HCT116 (cell line): Measurements from ENCODE around the gene KCMF1. TPM values are rescaled to one million over a fixed set of nuclear protein-coding genes. Genes with fewer than 3 reads are reported as not detected.

Experiments used
- ATAC-seq: fragments of 200-7000 bp; cut with Tn5 transposase; 2 replicates; pipeline ENCODE4 v1.9.1; 2020; ENCODE audit warnings: mild to moderate bottlenecking, moderate library complexity
- BruUV-seq: library from RNA; stranded (reverse); fragments of 400-500 nt; replicated peaks from 2 replicates; lab custom pipeline; 2021; lab: Mats Ljungman, UMichigan
- CTCF ChIA-PET: fragments of 300-600 bp; sonication (Branson Sonifier 250); formaldehyde crosslinking; loops from one replicate; lab custom pipeline; 2021; ENCODE audit warnings: antibody characterized with exemption; lab: Charles Lee
- POLR2A ChIA-PET: fragments of 300-600, 350-600 bp; sonication (Branson Sonifier 250); formaldehyde crosslinking; loops from one replicate; lab custom pipeline; 2021; ENCODE audit warnings: antibody characterized with exemption; lab: Charles Lee
- RAD21 ChIA-PET, 2 experiments: fragments of 300-600 bp; sonication (Branson Sonifier 250); formaldehyde crosslinking; loops; one replicate each; lab custom pipeline; 2023; ENCODE audit warnings: low total read pairs in 2 of 2; ENCODE audit not compliant: uncharacterized antibody in 2 of 2, unreplicated experiment in 2 of 2, low non-redundant PET in 1 of 2; lab: Charles Lee
- DNase-seq: peaks from one replicate; pipeline ENCODE4 v3.0.0-alpha.2; 2010; ENCODE audit warnings: low read depth, low spot score
- H2AFZ ChIP-seq: fragments of 200-600 bp; shearing (Covaris generic), sonication (generic); 2 replicates; pipeline ENCODE4 v1.6.1; 2017; ENCODE audit warnings: low read depth, mixed run types, mixed read lengths, antibody characterized with exemption, low read length; ENCODE audit not compliant: poor library complexity, severe bottlenecking
- H3K27ac ChIP-seq: 2 replicates; pipeline ENCODE4 v1.5.1; 2012; ENCODE audit warnings: low read depth, low read length
- H3K27me3 ChIP-seq: fragments of 200-600 bp; sonication (generic); 2 replicates; pipeline ENCODE4 v1.6.1; 2016; ENCODE audit warnings: mixed run types, low read length, mixed read lengths; ENCODE audit not compliant: insufficient read depth
- H3K36me3 ChIP-seq, 2 experiments: fragments of 200-500 bp in 1 of 2; fragments of 200-600 bp in 1 of 2; sonication (Bioruptor generic) in 1 of 2; sonication (generic) in 1 of 2; 2 replicates each; pipeline versions ENCODE4 v1.5.1 to v1.6.1; 2014 to 2016; ENCODE audit warnings: low read length in 2 of 2, inconsistent platforms in 1 of 2, mixed read lengths in 1 of 2, mixed run types in 1 of 2; ENCODE audit not compliant: insufficient read depth in 2 of 2, control insufficient read depth in 1 of 2
- H3K4me1 ChIP-seq, 2 experiments: fragments of 200-600 bp in 1 of 2; sonication (generic) in 1 of 2; 2 replicates each; pipeline versions ENCODE4 v1.5.1 to v1.6.1; 2012 to 2017; ENCODE audit warnings: low read length in 2 of 2, inconsistent platforms in 1 of 2, mild to moderate bottlenecking in 1 of 2, mixed read lengths in 1 of 2, mixed run types in 1 of 2, moderate library complexity in 1 of 2; ENCODE audit not compliant: insufficient read depth in 2 of 2, control insufficient read depth in 1 of 2
- H3K4me2 ChIP-seq: fragments of 200-600 bp; sonication (generic); 2 replicates; pipeline ENCODE4 v1.6.1; 2017; ENCODE audit warnings: mixed run types, low read length, mixed read lengths
- H3K4me3 ChIP-seq, 2 experiments: fragments of 200-600 bp in 1 of 2; sonication (generic) in 1 of 2; replicated peaks in 1 of 2; 2 replicates each; pipeline ENCODE4 v1.5.1; 2011 to 2016; ENCODE audit warnings: low read length in 2 of 2, control low read depth in 1 of 2, low read depth in 1 of 2, mild to moderate bottlenecking in 1 of 2, mixed read lengths in 1 of 2, mixed run types in 1 of 2
- H3K79me2 ChIP-seq: fragments of 200-600 bp; sonication (generic); 2 replicates; pipeline ENCODE4 v1.6.1; 2017; ENCODE audit warnings: mild to moderate bottlenecking, mixed run types, low read length, moderate library complexity, mixed read lengths; ENCODE audit not compliant: insufficient read depth
- H3K9ac ChIP-seq: fragments of 200-600 bp; sonication (generic); 2 replicates; pipeline ENCODE4 v1.6.1; 2016; ENCODE audit warnings: low read length, mixed read lengths
- H3K9me2 ChIP-seq: fragments of 200-600 bp; sonication (generic), shearing (Covaris generic); 2 replicates; pipeline ENCODE4 v1.6.1; 2017; ENCODE audit warnings: mixed run types, mild to moderate bottlenecking, moderate library complexity; ENCODE audit not compliant: insufficient read depth
- H3K9me3 ChIP-seq, 2 experiments: fragments of 200-500 bp in 1 of 2; fragments of 200-600 bp in 1 of 2; sonication (Bioruptor generic) in 1 of 2; sonication (generic) in 1 of 2; 2 replicates each; pipeline ENCODE4 v1.6.1; 2014 to 2017; ENCODE audit warnings: low read length in 2 of 2, mixed read lengths in 2 of 2, inconsistent platforms in 1 of 2, low read depth in 1 of 2, mild to moderate bottlenecking in 1 of 2, mixed run types in 1 of 2, moderate library complexity in 1 of 2; ENCODE audit not compliant: control insufficient read depth in 1 of 2, insufficient read depth in 1 of 2
- H4K20me1 ChIP-seq: fragments of 200-600 bp; sonication (generic), shearing (Covaris generic); 2 replicates; pipeline ENCODE4 v1.6.1; 2017; ENCODE audit warnings: mixed run types, mild to moderate bottlenecking, moderate library complexity; ENCODE audit not compliant: insufficient read depth
- CEBPB ChIP-seq: IDR thresholded peaks from 2 replicates; pipeline ENCODE4 v1.6.1; 2012; ENCODE audit warnings: low read depth
- CTCF ChIP-seq, 3 experiments: fragments of 200-600 bp in 1 of 3; sonication (generic) in 1 of 3; IDR thresholded peaks in 2 of 3; conservative IDR thresholded peaks in 1 of 3; 2 replicates each; pipeline ENCODE4 v1.5.1; 2012 to 2017; ENCODE audit warnings: low read depth in 2 of 3, low read length in 2 of 3, antibody characterized with exemption in 1 of 3, borderline replicate concordance in 1 of 3, control low read depth in 1 of 3, mild to moderate bottlenecking in 1 of 3, mixed read lengths in 1 of 3, mixed run types in 1 of 3, moderate library complexity in 1 of 3; ENCODE audit not compliant: insufficient read depth in 1 of 3
- EZH2 ChIP-seq: fragments of 200-600 bp; sonication (generic); IDR thresholded peaks from 2 replicates; pipeline ENCODE4 v1.6.1; 2017; ENCODE audit warnings: antibody characterized with exemption, mixed run types
- EZH2phosphoT487 ChIP-seq: fragments of 200-600 bp; IDR thresholded peaks from 2 replicates; pipeline ENCODE4 v1.6.1; 2018; ENCODE audit warnings: antibody characterized with exemption, borderline replicate concordance
- FOSL1 ChIP-seq: IDR thresholded peaks from 2 replicates; pipeline ENCODE4 v1.6.1; 2012; ENCODE audit warnings: low read depth
- POLR2AphosphoS5 ChIP-seq: IDR thresholded peaks from 2 replicates; pipeline ENCODE4 v1.6.1; 2011; ENCODE audit warnings: mild to moderate bottlenecking, low read depth, low read length, moderate library complexity
- SIN3A ChIP-seq: IDR thresholded peaks from 2 replicates; pipeline ENCODE4 v1.6.1; 2012; ENCODE audit warnings: low read depth
- YY1 ChIP-seq: IDR thresholded peaks from 2 replicates; pipeline ENCODE4 v1.6.1; 2011; ENCODE audit warnings: low read length, low read depth, moderate library complexity, mild to moderate bottlenecking; ENCODE audit not compliant: insufficient replicate concordance; ENCODE audit errors: extremely low read depth
- ZNF274 ChIP-seq: fragments of 200-500 bp; sonication (Bioruptor generic); IDR thresholded peaks from 2 replicates; pipeline ENCODE4 v1.6.1; 2014; ENCODE audit warnings: mild to moderate bottlenecking, low read depth, low read length, inconsistent platforms
- intact Hi-C: fragments of 100-400 bp; cut with micrococcal nuclease; formaldehyde crosslinking; loops from 2 replicates; pipeline ENCODE4 v1.10.0; 2022
- total RNA-seq: library from RNA; stranded (reverse); gene quantifications from one replicate; pipeline ENCODE4 v1.2.1, GENCODE V29; 2021; ENCODE audit not compliant: unreplicated experiment
- TF ChIP-seq, protein P1 (sequence below): IDR thresholded peaks from 2 replicates; pipeline ENCODE4 v1.6.1; 2012

The KCMF1 gene
- total RNA-seq, 1 experiment from 2014 or later = 119 TPM

DNA sequence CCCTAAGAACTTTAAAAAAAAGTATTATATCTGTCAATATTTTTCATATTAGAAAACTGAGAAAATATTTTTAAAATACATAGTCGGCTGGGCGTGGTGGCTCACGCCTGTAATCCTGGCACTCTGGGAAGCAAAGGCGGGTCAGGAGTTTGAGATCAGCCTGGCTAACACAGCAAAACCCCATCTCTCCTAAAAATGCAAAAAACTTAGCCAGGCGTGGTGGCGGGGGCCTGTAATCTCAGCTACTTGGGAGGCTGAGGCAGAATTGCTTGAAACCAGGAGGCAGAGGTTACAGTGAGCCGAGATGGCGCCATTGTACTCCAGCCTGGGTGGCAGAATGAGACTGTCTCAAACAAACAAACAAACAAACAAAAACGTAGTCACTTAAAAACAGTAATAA, 5.1 kb upstream of the KCMF1 start:
- Histone ChIP-seq H3K27ac (no peak overlapping the region), H3K4me3 (no peak overlapping the region), H4K20me1 (no peaks in the 10 kb centered on the region), H3K9ac (no peak overlapping the region), H3K27me3 (no peaks in the 10 kb centered on the region), H3K36me3 (no peaks in the 10 kb centered on the region), H3K4me1 (peaks cover 9 to 58% of the 10 kb centered on the region in 2 experiments), H3K9me2 (no peaks in the 10 kb centered on the region), H2AFZ (no peak overlapping the region), H3K9me3 (no peaks in the 10 kb centered on the region), H3K79me2 (peaks cover 39% of the 10 kb centered on the region), H3K4me2 (no peak overlapping the region)
- ChIA-PET POLR2A (no interaction called here), CTCF (no interaction called here), RAD21 (no interaction called here)
- intact Hi-C loops = no loop called here
- no peak for DNase-seq
- TF ChIP-seq EZH2 = no peak
- TF ChIP-seq FOSL1 = no peak
- no peak for TF ChIP-seq SIN3A
- TF ChIP-seq YY1 = no peak
- TF ChIP-seq POLR2AphosphoS5 = no peak
- no peak for TF ChIP-seq CTCF (IDR thresholded peaks at IDR 0.05 in 2 of 3, conservative IDR thresholded peaks at IDR 0.05 in 1 of 3; ENCODE audit: borderline replicate concordance in 1 of 3, insufficient read depth in 1 of 3, low read depth in 2 of 3, low read length in 2 of 3)
- no peak for TF ChIP-seq ZNF274
- no peak for TF ChIP-seq EZH2phosphoT487
- TF ChIP-seq, protein P1, sequence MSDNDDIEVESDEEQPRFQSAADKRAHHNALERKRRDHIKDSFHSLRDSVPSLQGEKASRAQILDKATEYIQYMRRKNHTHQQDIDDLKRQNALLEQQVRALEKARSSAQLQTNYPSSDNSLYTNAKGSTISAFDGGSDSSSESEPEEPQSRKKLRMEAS = no peak
- no peak for TF ChIP-seq CEBPB
- ATAC-seq = no peak
- no TSS peak for BruUV-seq
